Testis (tissue), 3 donors: ENCODE results near the gene YTHDF1. TPM values are rescaled to one million over a fixed set of nuclear protein-coding genes. Genes with fewer than 3 reads are reported as not detected.

ENCODE experiments used
- DNase-seq: peaks from one replicate; pipeline ENCODE4 v3.0.0-alpha.2; 2019
- H3K27ac ChIP-seq, 2 donors: fragments of 200-600 bp; sonication (generic); one replicate each; pipeline ENCODE4 v1.5.1; 2019
- H3K27me3 ChIP-seq: fragments of 200-600 bp; sonication (generic); one replicate; pipeline ENCODE4 v1.5.1; 2019
- H3K36me3 ChIP-seq: fragments of 200-600 bp; sonication (generic); one replicate; pipeline ENCODE4 v1.5.1; 2017; ENCODE audit warnings: low read depth; ENCODE audit errors: missing control alignments
- H3K4me1 ChIP-seq: fragments of 200-600 bp; sonication (generic); one replicate; pipeline ENCODE4 v1.5.1; 2019
- H3K4me3 ChIP-seq, 2 donors: fragments of 200-600 bp; sonication (generic); one replicate each; pipeline ENCODE4 v1.5.1; 2017 to 2019
- H3K9me3 ChIP-seq: fragments of 200-600 bp; sonication (generic); one replicate; pipeline ENCODE4 v1.5.1; 2017
- POLR2A ChIP-seq: fragments of 450-650 bp; IDR thresholded peaks from one replicate; pipeline ENCODE4 v1.6.1; 2017; ENCODE audit warnings: antibody characterized with exemption, mild to moderate bottlenecking, moderate library complexity
- WGBS, 2 donors: methylation state at CpG; one replicate each; pipeline ENCODE4 v1.1.5; 2018; 5-methylcytosine and 5-hydroxymethylcytosine counted together
- intact Hi-C: fragments of 100-400 bp; cut with DNase I; formaldehyde crosslinking; loops from one replicate; pipeline ENCODE4 v1.15.1; 2023; ENCODE audit warnings: low total_unique reads
- polyA plus RNA-seq: library from polyadenylated mRNA; stranded (reverse); fragments of 350-450 nt; fragmentation: Illumina TruSeq; extraction: RNeasy Lipid Tissue Mini Kit (QIAGEN cat#74804); gene quantifications from one replicate; pipeline ENCODE4 v1.2.3, GENCODE V29; 2014; ENCODE audit warnings: low read depth, low replicate concordance; ENCODE audit not compliant: insufficient read depth
- total RNA-seq, 2 donors: library from RNA; depleted of rRNA; stranded (reverse); fragments of >200 nt; gene quantifications; one replicate each; pipeline ENCODE4 v1.2.3, GENCODE V29; 2016
- TF ChIP-seq, protein P1 (sequence below), 3 experiments: fragments of 450-650 bp in 2 of 3; fragments of 200-600 bp in 1 of 3; sonication (generic) in 1 of 3; IDR thresholded peaks; one replicate each; pipeline ENCODE4 v1.5.1; 2016 to 2019; ENCODE audit warnings: antibody characterized with exemption in 3 of 3, mild to moderate bottlenecking in 2 of 3, moderate library complexity in 1 of 3

The YTHDF1 gene
- total and polyA plus RNA-seq, 3 donors from 2014 or later: 37.2 to 56.9 (median 55.7) TPM

DNA sequence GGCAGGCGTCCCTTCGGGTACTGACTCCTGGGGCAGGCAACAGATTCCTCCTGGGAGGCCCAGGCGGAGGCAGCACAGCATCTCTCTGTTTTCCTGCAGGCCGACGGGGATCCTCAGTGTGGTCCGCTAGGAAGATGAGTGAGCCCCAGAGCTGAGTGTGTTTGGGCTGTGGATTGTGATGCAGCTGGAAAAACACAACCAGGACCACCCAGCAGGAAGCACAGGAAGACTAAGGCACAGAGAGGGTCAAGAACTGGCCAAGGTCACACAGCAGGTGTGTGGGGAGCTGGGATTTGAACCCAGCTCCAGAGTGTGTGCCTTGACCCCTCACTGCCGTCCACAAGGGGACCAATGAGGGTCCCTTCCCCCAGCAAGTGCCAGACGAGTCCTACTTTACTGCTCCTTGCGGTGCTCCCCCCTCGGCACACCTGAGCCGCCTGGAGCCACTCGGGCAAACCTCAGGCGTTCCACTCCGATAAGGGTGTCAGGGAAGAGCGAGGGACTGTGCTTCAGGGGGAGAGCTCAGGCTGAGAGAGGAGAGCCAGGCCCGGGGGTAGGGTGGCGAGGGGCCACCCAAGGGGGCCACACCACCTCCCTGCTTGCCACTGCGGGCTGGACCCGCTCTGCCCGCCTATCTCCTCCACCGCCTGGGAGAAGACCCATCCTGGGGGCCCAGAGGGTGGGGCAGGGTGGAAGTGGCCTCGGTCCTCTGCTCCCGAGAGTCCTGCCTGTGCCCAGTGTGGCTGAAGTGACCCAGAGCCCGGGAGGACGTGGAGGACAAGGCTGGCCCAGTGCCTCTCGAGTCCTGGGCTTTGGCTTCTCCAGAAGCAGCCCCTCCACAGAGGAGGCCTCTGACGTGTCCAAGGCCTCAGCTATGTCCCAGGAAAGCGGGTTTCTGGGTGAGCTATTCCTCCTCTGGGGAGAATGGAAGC is 63.3 kb downstream of the YTHDF1 start:
- DNase-seq: no peak
- no peaks in the 10 kb centered on the region for H3K9me3 ChIP-seq
- H3K36me3 ChIP-seq: no peaks in the 10 kb centered on the region
- no peaks in the 10 kb centered on the region for H3K27me3 ChIP-seq
- 56 to 69% methylated on average over 15 to 28 of the region's 28 CpGs for WGBS, 2 donors
- H3K4me1 ChIP-seq: no peaks in the 10 kb centered on the region
- intact Hi-C loops: no loop called here
- H3K27ac ChIP-seq: no peak overlapping the region
- peak overlapping the region in 1 of 2 donors; percentile 35 for H3K4me3 ChIP-seq
- TF ChIP-seq, protein P1, sequence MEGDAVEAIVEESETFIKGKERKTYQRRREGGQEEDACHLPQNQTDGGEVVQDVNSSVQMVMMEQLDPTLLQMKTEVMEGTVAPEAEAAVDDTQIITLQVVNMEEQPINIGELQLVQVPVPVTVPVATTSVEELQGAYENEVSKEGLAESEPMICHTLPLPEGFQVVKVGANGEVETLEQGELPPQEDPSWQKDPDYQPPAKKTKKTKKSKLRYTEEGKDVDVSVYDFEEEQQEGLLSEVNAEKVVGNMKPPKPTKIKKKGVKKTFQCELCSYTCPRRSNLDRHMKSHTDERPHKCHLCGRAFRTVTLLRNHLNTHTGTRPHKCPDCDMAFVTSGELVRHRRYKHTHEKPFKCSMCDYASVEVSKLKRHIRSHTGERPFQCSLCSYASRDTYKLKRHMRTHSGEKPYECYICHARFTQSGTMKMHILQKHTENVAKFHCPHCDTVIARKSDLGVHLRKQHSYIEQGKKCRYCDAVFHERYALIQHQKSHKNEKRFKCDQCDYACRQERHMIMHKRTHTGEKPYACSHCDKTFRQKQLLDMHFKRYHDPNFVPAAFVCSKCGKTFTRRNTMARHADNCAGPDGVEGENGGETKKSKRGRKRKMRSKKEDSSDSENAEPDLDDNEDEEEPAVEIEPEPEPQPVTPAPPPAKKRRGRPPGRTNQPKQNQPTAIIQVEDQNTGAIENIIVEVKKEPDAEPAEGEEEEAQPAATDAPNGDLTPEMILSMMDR (IDR thresholded peaks at IDR 0.05): no peak
- TF ChIP-seq POLR2A: no peak

DNA sequence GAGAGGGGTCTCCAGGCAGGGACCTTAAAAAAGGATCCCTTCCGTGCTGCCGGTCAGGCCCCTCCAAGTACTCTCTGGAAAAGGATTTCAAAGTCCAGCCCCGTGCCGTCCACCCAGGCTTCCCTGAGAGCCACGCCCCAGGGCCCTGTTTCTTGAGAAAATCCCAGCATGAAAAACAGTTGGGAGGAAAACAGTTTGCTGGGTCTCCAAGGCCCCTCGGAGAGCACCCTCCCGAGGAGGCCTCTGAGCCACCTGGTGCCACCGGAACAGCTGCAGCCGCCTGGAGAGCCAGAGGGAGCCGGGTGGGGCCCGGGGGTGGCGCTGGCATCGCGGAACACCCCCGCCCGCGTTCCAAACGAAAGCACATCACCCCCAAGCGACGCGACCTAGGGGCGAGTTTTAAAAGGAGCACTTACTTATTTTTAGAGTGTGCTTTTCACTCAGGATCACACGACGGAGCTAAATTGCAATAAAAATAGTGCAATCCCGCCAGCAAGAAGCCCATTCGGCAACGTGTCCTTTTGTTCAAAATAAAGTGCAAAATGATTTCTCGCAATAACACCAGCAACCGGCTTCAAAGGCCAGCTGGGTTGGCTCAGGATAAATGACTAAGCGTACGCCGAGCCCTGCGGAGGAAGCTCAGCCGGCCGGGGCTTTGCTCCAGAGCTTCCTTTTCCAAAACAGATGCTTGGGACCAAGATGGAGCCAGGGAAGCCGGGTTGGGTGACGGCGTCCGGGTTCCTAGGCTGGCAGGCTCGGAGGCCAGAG is 64.2 kb downstream of the YTHDF1 start:
- intact Hi-C loops: no loop called here
- WGBS, 2 donors: 21 to 27% methylated on average over 39 to 40 of the region's 40 CpGs
- Histone ChIP-seq H3K9me3 (no peaks in the 10 kb centered on the region), H3K36me3 (no peaks in the 10 kb centered on the region), H3K4me1 (no peaks in the 10 kb centered on the region), H3K27ac (no peak overlapping the region), H3K4me3 (peak overlapping the region in 1 of 2 donors; percentile 35), H3K27me3 (no peaks in the 10 kb centered on the region)
- TF ChIP-seq POLR2A: no peak
- TF ChIP-seq, protein P1 (IDR thresholded peaks at IDR 0.05): no peak
- no peak for DNase-seq

DNA sequence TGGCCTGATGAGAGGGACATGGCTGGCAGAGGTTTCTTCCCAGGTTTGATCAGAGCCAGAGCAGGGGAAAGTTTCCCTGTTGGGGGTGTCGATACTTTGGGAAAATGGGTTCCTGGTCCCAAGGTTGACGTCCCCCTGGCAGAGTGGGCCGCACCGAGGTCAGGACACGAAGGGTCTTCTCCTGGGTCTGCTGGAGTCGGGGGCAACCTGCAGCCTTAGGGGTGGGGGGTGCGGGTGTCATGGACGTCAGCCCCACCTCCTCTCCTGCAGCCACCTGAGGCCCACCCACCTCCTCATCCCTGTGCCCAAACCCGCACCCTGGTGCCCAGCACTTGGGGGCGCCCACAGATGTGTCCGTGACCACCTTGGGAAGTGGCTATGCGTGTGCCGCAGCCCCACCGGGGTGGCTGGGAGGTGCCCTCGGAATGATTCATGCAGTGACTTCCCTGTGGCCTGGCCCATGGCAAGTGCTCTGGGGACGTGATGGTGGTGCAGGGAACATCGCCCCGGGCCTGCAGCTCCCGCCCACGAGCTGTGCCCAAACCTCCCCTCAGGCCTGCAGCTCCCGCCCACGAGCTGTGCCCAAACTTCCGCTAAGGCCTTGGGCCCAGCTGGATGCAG is 64.9 kb downstream of the YTHDF1 start:
- Histone ChIP-seq H3K27me3 (no peaks in the 10 kb centered on the region), H3K27ac (no peak overlapping the region), H3K36me3 (no peaks in the 10 kb centered on the region), H3K4me3 (peak overlapping the region in 1 of 2 donors; percentile 35), H3K9me3 (no peaks in the 10 kb centered on the region), H3K4me1 (no peaks in the 10 kb centered on the region)
- no peak for DNase-seq
- WGBS, 2 donors: 56 to 70% methylated on average over 15 to 18 of the region's 23 CpGs
- TF ChIP-seq POLR2A: no peak
- TF ChIP-seq, protein P1 (IDR thresholded peaks at IDR 0.05): no peak
- intact Hi-C loops: no loop called here

DNA sequence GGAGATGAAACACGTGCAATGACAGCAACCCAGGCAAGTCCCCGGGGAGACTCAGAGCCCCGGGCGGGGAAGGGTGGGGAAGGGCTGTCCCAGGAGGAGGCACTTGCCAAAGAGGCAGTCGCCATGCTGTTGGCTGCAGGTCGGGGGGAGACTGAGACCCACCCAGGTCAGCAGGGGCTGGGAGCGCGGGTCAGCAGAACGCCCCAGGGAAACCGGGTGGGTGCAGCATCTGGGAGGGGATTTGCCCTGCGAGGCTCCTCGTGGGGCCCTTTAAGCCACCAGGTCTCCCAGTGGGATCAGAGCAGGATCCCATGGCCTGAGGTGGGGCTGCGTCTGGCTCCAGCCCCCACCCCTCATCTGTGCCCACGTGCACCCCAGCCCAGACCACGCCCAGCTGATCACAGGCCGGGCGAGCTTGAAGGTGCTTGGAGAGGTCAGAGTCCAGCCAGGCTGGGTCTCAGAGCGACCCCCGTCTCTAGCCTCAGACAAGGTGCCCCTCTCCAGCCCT is 65.5 kb downstream of the YTHDF1 start:
- H3K4me1 ChIP-seq: no peaks in the 10 kb centered on the region
- no peaks in the 10 kb centered on the region for H3K9me3 ChIP-seq
- no peaks in the 10 kb centered on the region for H3K27me3 ChIP-seq
- no peak for DNase-seq
- WGBS, 2 donors: 75 to 81% methylated on average over 17 to 19 of the region's 19 CpGs
- no peaks in the 10 kb centered on the region for H3K36me3 ChIP-seq
- TF ChIP-seq, protein P1 (IDR thresholded peaks at IDR 0.05): no peak
- TF ChIP-seq POLR2A: no peak
- no peak overlapping the region for H3K4me3 ChIP-seq
- intact Hi-C loops: no loop called here
- no peak overlapping the region for H3K27ac ChIP-seq
